SK-N-SH (cell line): ENCODE measurements around the gene KCNQ2.

Source experiments
- CTCF ChIP-seq: fragments of 200-600 bp; sonication (generic); IDR thresholded peaks from 2 replicates; pipeline ENCODE4 v1.6.1; 2017; ENCODE audit warnings: antibody characterized with exemption, mild to moderate bottlenecking, moderate library complexity
- EP300 ChIP-seq, 2 experiments: IDR thresholded peaks; 2 replicates each; pipeline versions ENCODE4 v1.4.0 to v1.6.1; 2012; ENCODE audit warnings: borderline replicate concordance in 1 of 2, low read depth in 1 of 2, low read length in 1 of 2
- EZH2phosphoT487 ChIP-seq: fragments of 200-600 bp; sonication (generic); IDR thresholded peaks from 2 replicates; pipeline ENCODE4 v1.6.1; 2017; ENCODE audit warnings: low read depth, mixed run types, mild to moderate bottlenecking, antibody characterized with exemption, moderate library complexity, borderline replicate concordance
- MEF2A ChIP-seq: IDR thresholded peaks from 2 replicates; pipeline ENCODE4 v1.4.0; 2012; ENCODE audit warnings: low read depth, borderline replicate concordance
- MXI1 ChIP-seq: IDR thresholded peaks from 2 replicates; pipeline ENCODE4 v1.6.1; 2012; ENCODE audit warnings: mild to moderate bottlenecking, low read depth, low read length, improper control_type of control experiment
- NRF1 ChIP-seq: IDR thresholded peaks from 2 replicates; pipeline ENCODE4 v1.6.1; 2012; ENCODE audit warnings: low read depth, mild to moderate bottlenecking, low read length
- PBX3 ChIP-seq: IDR thresholded peaks from 2 replicates; pipeline ENCODE4; 2012
- POLR2AphosphoS5 ChIP-seq: IDR thresholded peaks from 2 replicates; pipeline ENCODE4 v1.6.1; 2012; ENCODE audit warnings: low read depth, low read length
- RAD21 ChIP-seq: IDR thresholded peaks from 2 replicates; pipeline ENCODE4 v1.6.1; 2012; ENCODE audit warnings: mild to moderate bottlenecking, low read length
- REST ChIP-seq: IDR thresholded peaks from 2 replicates; pipeline ENCODE4 v1.6.1; 2012; ENCODE audit warnings: mild to moderate bottlenecking, low read depth, low read length, moderate library complexity
- SIN3A ChIP-seq: IDR thresholded peaks from 2 replicates; pipeline ENCODE4 v1.6.1; 2012; ENCODE audit warnings: low read depth, mild to moderate bottlenecking, low read length, moderate library complexity, borderline replicate concordance
- YY1 ChIP-seq: IDR thresholded peaks from 2 replicates; pipeline ENCODE4 v1.4.0; 2012; ENCODE audit warnings: low read depth, mild to moderate bottlenecking

DNA sequence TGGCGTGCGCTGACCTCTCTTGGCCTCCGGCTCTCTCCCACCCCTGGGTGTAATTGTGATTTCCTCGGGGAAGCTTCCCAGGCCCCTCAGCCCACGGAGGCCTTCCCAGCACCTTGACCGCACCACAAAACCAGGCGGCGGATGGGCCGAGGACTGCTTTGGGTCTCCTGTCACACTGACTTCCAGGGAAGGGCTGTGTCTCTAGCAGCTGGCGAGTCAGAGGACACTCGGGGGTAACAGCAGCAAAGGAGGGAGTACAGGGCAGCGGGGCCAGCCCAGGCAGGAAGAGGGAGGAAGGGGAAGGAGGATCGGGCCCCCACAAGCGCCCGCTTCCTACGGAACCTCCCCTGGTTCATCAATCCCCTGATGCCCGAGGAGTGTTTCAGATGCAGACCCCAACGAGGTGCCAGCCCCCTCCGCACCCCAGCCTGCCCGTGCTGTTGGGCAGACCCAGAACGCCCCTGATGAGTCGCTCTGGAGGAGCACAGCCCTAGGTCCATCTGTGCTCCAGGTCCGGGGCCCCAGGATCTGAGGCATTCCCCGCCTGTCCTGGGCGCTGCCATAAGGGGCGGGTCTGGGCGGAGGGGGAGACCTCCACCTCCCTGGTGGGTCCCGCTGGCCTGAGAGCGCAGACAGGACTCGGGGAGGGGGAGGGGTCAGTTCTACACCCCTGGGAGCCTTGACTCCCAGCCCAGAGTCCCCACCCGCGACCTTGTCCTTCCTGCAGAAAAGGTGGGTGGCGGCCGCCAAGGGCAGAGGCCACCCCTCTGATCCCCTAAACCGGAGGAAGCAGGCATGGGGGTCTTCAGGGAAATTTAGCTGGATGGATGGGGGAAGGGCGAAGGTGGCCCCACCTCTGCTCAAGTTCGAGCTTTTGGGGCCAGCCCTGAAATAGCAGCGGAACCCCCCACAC lies 112.3 kb downstream of the KCNQ2 start:
- TF ChIP-seq PBX3 (no peak), NRF1 (no peak), CTCF (no peak), YY1 (no peak), POLR2AphosphoS5 (no peak), SIN3A (no peak), EP300 (IDR thresholded peaks at IDR 0.05; ENCODE audit: borderline replicate concordance in 1 of 2, low read depth in 1 of 2, low read length in 1 of 2) (no peak), EZH2phosphoT487 (no peak), MEF2A (no peak), REST (no peak), MXI1 (no peak), RAD21 (no peak)
